ENCODE measurements around the gene FAM180B.

DNA sequence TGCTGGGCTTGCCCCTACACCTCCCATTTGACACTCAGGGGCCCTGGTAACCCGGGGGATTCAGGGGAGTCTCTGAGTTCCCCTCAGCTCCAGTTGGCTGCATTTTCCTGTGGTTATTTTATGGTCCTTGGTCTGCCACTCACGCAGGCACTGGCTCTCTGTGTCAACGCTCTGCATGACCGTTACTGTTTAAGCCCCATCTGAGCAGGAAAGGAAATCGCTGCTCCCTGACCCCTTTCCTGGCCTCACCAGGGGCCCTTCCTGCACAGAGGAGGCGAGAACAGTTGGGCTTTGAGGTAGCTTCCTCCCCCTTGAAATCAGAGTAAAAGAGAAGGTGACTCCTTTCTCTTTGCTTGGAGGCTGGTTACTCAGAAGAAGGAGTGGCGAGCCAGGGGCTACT, 5.3 kb downstream of the FAM180B start:
- TF ChIP-seq, protein P1, sequence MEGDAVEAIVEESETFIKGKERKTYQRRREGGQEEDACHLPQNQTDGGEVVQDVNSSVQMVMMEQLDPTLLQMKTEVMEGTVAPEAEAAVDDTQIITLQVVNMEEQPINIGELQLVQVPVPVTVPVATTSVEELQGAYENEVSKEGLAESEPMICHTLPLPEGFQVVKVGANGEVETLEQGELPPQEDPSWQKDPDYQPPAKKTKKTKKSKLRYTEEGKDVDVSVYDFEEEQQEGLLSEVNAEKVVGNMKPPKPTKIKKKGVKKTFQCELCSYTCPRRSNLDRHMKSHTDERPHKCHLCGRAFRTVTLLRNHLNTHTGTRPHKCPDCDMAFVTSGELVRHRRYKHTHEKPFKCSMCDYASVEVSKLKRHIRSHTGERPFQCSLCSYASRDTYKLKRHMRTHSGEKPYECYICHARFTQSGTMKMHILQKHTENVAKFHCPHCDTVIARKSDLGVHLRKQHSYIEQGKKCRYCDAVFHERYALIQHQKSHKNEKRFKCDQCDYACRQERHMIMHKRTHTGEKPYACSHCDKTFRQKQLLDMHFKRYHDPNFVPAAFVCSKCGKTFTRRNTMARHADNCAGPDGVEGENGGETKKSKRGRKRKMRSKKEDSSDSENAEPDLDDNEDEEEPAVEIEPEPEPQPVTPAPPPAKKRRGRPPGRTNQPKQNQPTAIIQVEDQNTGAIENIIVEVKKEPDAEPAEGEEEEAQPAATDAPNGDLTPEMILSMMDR (IDR thresholded peaks at IDR 0.05 in 2 of 3, conservative IDR thresholded peaks at IDR 0.05 in 1 of 3; ENCODE audit: control insufficient read depth in 2 of 3, extremely low read depth in 1 of 3, insufficient read depth in 1 of 3, low read depth in 3 of 3, low read length in 3 of 3), result no peak
- no peak for TF ChIP-seq FOXM1 (IDR thresholded peaks at IDR 0.05; ENCODE audit: low read depth, low read length)
- TF ChIP-seq ASH2L (IDR thresholded peaks at IDR 0.05; ENCODE audit: borderline replicate concordance, low read depth), result no peak
- no peak for TF ChIP-seq ZZZ3 (IDR thresholded peaks at IDR 0.05; ENCODE audit: control insufficient read depth, insufficient read length, low read depth)
- TF ChIP-seq SP1 (IDR thresholded peaks at IDR 0.05; ENCODE audit: low read depth, low read length), result no peak
- no peak for TF ChIP-seq POLR2A (IDR thresholded peaks at IDR 0.05; ENCODE audit: low read depth, low read length)
- TF ChIP-seq, protein P2, sequence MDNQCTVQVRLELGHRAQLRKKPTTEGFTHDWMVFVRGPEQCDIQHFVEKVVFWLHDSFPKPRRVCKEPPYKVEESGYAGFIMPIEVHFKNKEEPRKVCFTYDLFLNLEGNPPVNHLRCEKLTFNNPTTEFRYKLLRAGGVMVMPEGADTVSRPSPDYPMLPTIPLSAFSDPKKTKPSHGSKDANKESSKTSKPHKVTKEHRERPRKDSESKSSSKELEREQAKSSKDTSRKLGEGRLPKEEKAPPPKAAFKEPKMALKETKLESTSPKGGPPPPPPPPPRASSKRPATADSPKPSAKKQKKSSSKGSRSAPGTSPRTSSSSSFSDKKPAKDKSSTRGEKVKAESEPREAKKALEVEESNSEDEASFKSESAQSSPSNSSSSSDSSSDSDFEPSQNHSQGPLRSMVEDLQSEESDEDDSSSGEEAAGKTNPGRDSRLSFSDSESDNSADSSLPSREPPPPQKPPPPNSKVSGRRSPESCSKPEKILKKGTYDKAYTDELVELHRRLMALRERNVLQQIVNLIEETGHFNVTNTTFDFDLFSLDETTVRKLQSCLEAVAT (IDR thresholded peaks at IDR 0.05), result no peak
- TF ChIP-seq EZH2 (IDR thresholded peaks at IDR 0.05; ENCODE audit: borderline replicate concordance, control insufficient read depth, low read depth, low read length), result no peak
- TF ChIP-seq ZNF274 (IDR thresholded peaks at IDR 0.05; ENCODE audit: insufficient read depth, insufficient read length), result no peak
- TF ChIP-seq JUND (IDR thresholded peaks at IDR 0.05; ENCODE audit: low read depth, low read length), result no peak
- no peak for TF ChIP-seq EP300 (IDR thresholded peaks at IDR 0.05; ENCODE audit: borderline replicate concordance in 1 of 2, control insufficient read depth in 1 of 2, low read depth in 2 of 2, low read length in 2 of 2)
- TF ChIP-seq ATF7 (IDR thresholded peaks at IDR 0.05; ENCODE audit: low read depth), result no peak
- TF ChIP-seq, protein P3, sequence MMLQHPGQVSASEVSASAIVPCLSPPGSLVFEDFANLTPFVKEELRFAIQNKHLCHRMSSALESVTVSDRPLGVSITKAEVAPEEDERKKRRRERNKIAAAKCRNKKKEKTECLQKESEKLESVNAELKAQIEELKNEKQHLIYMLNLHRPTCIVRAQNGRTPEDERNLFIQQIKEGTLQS (IDR thresholded peaks at IDR 0.05; ENCODE audit: borderline replicate concordance, extremely low read depth, low read depth, low read length), result no peak

All from GM12878 (cell line).